ENCODE data around the gene SLC11A1.
A peak's percentile ranks its signal among the peaks of the same experiment; 100 is the strongest.

SLC11A1 gene

GRCh38 chr2:218354850-218355443 lies 27.1 kb upstream of the SLC11A1 start:
- H3K36me3 Mint-ChIP-seq (ENCODE audit: low read depth), result no peaks in the 10 kb centered on the region
- H3K4me3 Mint-ChIP-seq, result no peak overlapping the region
- no peak overlapping the region for H3K27ac Mint-ChIP-seq
- H3K4me1 Mint-ChIP-seq (ENCODE audit: low read depth), result peaks cover 1% of the 10 kb centered on the region
- peaks cover 4% of the 10 kb centered on the region for H3K27me3 Mint-ChIP-seq (ENCODE audit: low read depth)
- DNase-seq (ENCODE audit: low spot score), result no peak
- peaks cover 7% of the 10 kb centered on the region for H3K9me3 Mint-ChIP-seq

DNA sequence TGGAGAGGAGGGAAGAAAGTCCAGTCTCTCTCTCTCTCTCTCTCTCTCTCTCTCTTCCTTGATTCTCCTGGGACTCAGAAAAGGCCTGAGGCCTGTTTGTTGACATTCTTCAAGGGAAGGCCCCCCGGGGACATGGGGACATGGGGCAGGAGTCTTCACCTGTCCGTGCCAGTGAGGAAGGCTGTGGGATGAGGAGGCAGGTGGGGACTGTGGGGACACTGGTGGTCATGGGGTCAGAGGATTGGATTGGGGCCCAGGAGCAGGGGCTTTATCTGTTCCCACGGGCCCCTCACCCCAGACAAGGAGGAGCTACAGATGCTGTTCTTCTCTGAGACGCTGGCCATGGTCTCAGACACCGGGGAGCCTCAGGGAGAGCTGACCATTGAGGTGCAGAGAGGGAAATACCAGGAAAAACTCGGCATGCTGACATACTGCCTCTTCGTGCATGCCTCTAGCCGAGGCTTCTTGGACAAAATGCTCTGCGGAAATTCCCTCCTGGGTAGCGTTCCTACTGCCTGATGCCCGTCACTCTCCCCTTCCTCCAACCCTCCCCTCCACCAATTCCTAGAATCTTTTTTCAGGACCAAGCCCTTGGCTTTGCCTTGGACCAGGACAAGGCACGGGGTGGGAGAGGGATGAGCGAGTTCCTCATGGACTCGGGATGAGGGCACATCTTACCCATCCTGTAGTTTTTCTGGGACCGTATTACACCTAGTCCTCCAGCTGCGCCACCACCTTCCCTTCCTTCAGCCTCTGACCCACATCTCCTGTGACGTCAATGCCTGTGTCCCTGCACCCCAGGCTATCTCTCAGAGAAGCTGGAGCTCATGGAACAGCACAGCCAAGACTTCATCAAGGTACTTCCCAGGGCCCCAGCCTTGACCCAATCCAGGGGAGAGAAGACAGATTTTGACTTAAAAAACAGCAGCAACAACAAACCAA lies 24.6 kb upstream of the SLC11A1 start:
- H3K9me3 Mint-ChIP-seq, result no peaks in the 10 kb centered on the region
- no peaks in the 10 kb centered on the region for H3K27me3 Mint-ChIP-seq (ENCODE audit: low read depth)
- no peak for DNase-seq (ENCODE audit: low spot score)
- H3K27ac Mint-ChIP-seq, result no peak overlapping the region
- no peaks in the 10 kb centered on the region for H3K36me3 Mint-ChIP-seq (ENCODE audit: low read depth)
- peaks cover 1% of the 10 kb centered on the region for H3K4me1 Mint-ChIP-seq (ENCODE audit: low read depth)
- no peak overlapping the region for H3K4me3 Mint-ChIP-seq

GRCh38 chr2:218360453-218360852 lies 21.6 kb upstream of the SLC11A1 start:
- peaks cover 6% of the 10 kb centered on the region for H3K4me1 Mint-ChIP-seq (ENCODE audit: low read depth)
- no peak overlapping the region for H3K27ac Mint-ChIP-seq
- H3K9me3 Mint-ChIP-seq, result no peaks in the 10 kb centered on the region
- DNase-seq (ENCODE audit: low spot score), result no peak
- no peak overlapping the region for H3K4me3 Mint-ChIP-seq
- no peaks in the 10 kb centered on the region for H3K36me3 Mint-ChIP-seq (ENCODE audit: low read depth)
- H3K27me3 Mint-ChIP-seq (ENCODE audit: low read depth), result peaks cover 3% of the 10 kb centered on the region

- Mint-ChIP-seq H3K36me3 (ENCODE audit: low read depth) (no peaks in the 10 kb centered on the region), H3K4me1 (ENCODE audit: low read depth) (peaks cover 12% of the 10 kb centered on the region), H3K27me3 (ENCODE audit: low read depth) (peaks cover 3% of the 10 kb centered on the region), H3K27ac (no peak overlapping the region), H3K9me3 (no peaks in the 10 kb centered on the region), H3K4me3 (no peak overlapping the region)
- no peak for DNase-seq (ENCODE audit: low spot score)
Measured at GRCh38 chr2:218362606-218363005, 19.5 kb upstream of the SLC11A1 start.

DNA sequence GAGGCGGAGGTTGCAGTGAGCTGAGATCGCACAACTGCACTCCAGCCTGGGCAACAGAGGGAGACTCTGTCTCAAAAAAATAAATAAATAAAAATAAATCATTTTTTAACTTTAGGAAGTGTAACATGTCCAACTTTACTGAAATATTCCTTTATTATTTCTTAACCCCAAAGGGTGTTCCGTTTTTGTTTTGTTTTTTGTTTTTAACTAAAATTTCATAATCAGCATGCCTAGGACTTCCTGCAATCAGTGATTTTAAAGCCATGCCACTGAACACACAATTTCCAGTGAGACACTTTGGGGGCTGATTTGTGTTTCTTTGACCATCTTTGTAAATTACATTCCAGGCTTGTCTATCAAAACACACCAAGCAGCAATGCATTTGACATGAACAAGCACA lies 18.3 kb upstream of the SLC11A1 start:
- Mint-ChIP-seq H3K27me3 (ENCODE audit: low read depth) (peaks cover 3% of the 10 kb centered on the region), H3K4me1 (ENCODE audit: low read depth) (peaks cover 17% of the 10 kb centered on the region), H3K36me3 (ENCODE audit: low read depth) (no peaks in the 10 kb centered on the region), H3K4me3 (no peak overlapping the region), H3K27ac (no peak overlapping the region), H3K9me3 (no peaks in the 10 kb centered on the region)
- DNase-seq (ENCODE audit: low spot score), result no peak

DNA sequence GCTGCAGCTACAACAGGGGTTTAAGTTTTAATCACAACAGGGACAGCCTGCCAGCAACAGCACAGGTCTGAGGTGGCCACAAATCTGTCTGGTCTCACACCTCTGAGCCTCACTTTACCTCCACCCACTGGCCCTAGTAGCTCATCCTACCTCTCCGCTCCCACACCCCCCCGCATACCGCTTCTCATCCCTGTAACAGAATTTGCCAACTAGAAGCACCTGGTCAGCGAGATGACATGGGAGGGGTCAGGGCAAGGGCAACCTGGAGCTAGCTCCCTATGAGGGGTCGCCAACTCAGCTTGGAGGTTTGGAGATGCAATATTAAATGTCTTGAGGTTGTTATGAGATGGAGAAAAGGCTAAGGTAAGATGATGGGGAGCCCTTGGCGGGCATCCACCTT lies 17.9 kb upstream of the SLC11A1 start:
- no peak for DNase-seq (ENCODE audit: low spot score)
- Mint-ChIP-seq H3K27me3 (ENCODE audit: low read depth) (peaks cover 3% of the 10 kb centered on the region), H3K4me3 (no peak overlapping the region), H3K27ac (no peak overlapping the region), H3K4me1 (ENCODE audit: low read depth) (peaks cover 20% of the 10 kb centered on the region), H3K9me3 (no peaks in the 10 kb centered on the region), H3K36me3 (ENCODE audit: low read depth) (no peaks in the 10 kb centered on the region)

DNA sequence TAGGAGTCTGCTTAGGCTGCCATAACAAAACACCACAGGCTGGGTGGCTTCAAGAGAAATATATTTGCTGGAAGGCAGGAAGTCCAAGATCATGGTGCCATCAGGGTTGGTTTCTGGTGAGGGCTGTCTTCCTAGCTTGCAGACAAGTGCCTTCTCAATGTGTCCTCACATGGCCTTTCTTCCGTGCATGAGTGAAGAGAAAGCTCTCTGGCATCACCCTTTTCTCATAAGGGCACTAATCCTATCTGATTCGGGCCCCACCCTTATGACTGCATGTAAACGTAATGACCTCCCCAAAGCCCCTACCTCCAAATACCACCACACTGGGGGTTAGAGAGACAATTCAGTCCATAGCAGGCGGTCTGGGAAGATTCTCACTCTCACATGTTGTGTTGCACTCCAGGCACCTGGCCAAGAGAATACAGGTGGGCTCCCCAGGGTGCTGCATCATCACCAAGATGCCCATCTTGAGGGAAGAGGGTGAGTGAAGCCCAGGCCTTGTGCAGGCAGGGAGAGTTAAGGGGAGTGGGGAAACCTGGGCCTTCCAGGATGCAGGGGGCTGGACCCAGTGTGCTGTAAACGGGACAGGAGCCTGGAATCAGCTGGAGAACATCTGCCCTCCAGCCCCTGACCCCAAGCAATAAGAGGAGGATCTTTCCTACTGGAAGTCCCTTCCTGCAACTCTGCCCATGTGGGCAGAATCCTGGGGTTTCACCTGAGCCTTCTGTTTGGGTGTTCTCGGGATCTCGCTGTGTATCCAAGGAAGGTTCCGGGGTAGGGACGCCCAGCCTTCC lies 15.3 kb upstream of the SLC11A1 start:
- H3K9me3 Mint-ChIP-seq, result no peaks in the 10 kb centered on the region
- H3K4me3 Mint-ChIP-seq, result peak overlapping the region; percentile 69
- no peak for DNase-seq (ENCODE audit: low spot score)
- H3K36me3 Mint-ChIP-seq (ENCODE audit: low read depth), result no peaks in the 10 kb centered on the region
- peak overlapping the region; percentile 63 for H3K27ac Mint-ChIP-seq
- peaks cover 29% of the 10 kb centered on the region for H3K4me1 Mint-ChIP-seq (ENCODE audit: low read depth)
- peaks cover 12% of the 10 kb centered on the region for H3K27me3 Mint-ChIP-seq (ENCODE audit: low read depth)

DNA sequence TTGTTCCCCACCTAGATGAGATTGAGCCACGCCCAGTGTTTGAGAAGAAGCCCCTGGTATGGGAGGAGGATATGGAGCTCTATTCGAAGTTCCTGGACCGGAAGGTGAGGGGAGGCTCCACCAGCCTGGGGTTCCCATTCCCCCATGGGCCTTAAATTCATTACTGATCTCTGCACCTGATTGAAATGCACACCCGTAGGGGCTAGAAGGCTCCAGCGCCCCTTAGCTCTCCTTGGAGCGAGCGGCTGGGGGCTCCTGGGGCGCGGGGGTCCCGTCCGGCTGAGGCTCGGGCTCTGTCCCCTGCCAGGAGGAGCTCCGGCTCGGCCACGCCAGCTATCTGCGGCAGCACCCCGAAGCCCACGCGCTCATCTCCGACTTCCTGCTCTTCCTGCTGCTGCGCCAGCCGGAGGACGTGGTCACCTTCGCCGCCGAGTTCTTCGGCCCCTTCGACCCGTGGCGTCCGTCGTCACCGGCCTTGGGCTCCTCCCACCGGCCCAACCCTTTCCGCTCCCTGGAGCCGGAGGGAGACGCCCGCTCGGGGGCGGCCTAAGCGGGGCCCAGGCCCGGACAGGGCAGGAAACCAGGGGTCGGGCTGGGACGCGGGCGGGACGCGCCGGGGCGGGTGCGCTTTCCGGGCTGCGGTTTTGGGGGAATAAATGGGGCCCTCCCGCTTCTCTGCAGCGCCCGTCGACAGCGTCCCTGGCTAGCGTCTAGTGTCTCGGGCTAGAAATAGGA lies 14.5 kb upstream of the SLC11A1 start:
- Mint-ChIP-seq H3K27me3 (ENCODE audit: low read depth) (peaks cover 12% of the 10 kb centered on the region), H3K4me1 (ENCODE audit: low read depth) (peaks cover 29% of the 10 kb centered on the region), H3K9me3 (no peaks in the 10 kb centered on the region), H3K36me3 (ENCODE audit: low read depth) (no peaks in the 10 kb centered on the region), H3K4me3 (peak overlapping the region; percentile 69), H3K27ac (peak overlapping the region; percentile 84)
- DNase-seq (ENCODE audit: low spot score), result peak; percentile 83

GRCh38 chr2:218368150-218368528 lies 13.9 kb upstream of the SLC11A1 start:
- peak overlapping the region; percentile 84 for H3K27ac Mint-ChIP-seq

GRCh38 chr2:218368621-218369153 lies 13.4 kb upstream of the SLC11A1 start:
- no peak overlapping the region for H3K27ac Mint-ChIP-seq
- DNase-seq (ENCODE audit: low spot score), result no peak

More at GRCh38 chr2:218368150-218368528, 13.9 kb upstream of the SLC11A1 start:
- peaks cover 27% of the 10 kb centered on the region for H3K4me1 Mint-ChIP-seq (ENCODE audit: low read depth)
- peaks cover 12% of the 10 kb centered on the region for H3K27me3 Mint-ChIP-seq (ENCODE audit: low read depth)
- no peaks in the 10 kb centered on the region for H3K9me3 Mint-ChIP-seq
- H3K4me3 Mint-ChIP-seq, result peak overlapping the region; percentile 69
- no peaks in the 10 kb centered on the region for H3K36me3 Mint-ChIP-seq (ENCODE audit: low read depth)
- DNase-seq (ENCODE audit: low spot score), result no peak

DNA sequence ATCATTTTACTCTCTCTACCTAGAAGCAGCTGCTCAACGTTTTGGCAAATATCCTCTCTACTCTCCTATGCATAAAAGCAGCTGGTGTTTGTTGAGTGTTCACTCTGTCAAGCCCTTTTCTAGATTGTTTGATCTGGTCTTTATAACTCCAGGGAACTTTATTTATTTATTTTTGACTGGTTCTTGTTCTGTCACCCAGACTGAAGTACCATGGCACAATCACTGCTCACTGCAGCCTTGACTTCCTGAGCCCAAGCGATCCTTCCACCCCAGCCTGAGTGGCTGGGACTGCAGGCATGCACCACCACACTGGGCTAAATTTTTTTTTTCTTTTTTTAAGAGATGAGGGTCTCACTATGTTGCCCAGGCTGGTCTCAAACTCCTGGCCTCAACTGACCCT lies 12.7 kb upstream of the SLC11A1 start:
- Mint-ChIP-seq H3K27ac (no peak overlapping the region), H3K4me3 (no peak overlapping the region), H3K4me1 (ENCODE audit: low read depth) (peaks cover 27% of the 10 kb centered on the region), H3K36me3 (ENCODE audit: low read depth) (no peaks in the 10 kb centered on the region), H3K9me3 (no peaks in the 10 kb centered on the region), H3K27me3 (ENCODE audit: low read depth) (peaks cover 12% of the 10 kb centered on the region)
- no peak for DNase-seq (ENCODE audit: low spot score)

More at GRCh38 chr2:218368621-218369153, 13.4 kb upstream of the SLC11A1 start:
- Mint-ChIP-seq H3K36me3 (ENCODE audit: low read depth) (no peaks in the 10 kb centered on the region), H3K27me3 (ENCODE audit: low read depth) (peaks cover 12% of the 10 kb centered on the region), H3K4me3 (peak overlapping the region; percentile 69), H3K9me3 (no peaks in the 10 kb centered on the region), H3K4me1 (ENCODE audit: low read depth) (peaks cover 27% of the 10 kb centered on the region)

DNA sequence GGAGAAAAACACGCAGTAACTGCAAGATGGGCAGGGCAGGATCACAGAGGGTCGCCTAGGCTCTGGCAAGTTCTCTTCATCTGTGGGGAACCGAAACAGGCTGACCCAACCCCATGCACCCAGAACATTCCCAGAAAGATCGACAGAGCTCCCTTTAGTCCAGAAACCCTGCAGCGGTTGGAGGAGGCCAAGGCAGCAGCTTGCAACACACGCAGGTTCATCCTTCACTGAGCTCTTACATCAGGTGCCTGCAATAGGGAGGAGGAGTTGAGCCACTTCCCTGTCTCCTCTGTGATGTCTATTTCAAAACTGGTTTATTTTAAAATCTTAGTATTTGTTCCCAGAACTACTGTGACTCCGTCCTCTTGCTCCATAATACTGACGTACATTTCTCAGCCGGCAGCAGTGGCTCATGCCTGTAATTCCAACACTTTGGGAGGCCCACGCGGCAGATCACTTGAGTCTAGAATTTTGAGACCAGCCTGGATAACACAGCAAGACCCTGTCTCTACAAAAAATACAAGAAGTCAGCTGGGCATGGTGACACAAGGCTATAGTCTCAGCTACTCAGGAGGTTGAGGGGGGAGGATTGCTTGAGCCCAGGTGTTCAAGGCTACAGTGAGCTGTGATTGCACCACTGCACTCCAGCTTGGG lies 11.5 kb upstream of the SLC11A1 start:
- Mint-ChIP-seq H3K4me1 (ENCODE audit: low read depth) (peaks cover 23% of the 10 kb centered on the region), H3K36me3 (ENCODE audit: low read depth) (no peaks in the 10 kb centered on the region), H3K4me3 (no peak overlapping the region), H3K27me3 (ENCODE audit: low read depth) (peaks cover 9% of the 10 kb centered on the region), H3K27ac (no peak overlapping the region), H3K9me3 (no peaks in the 10 kb centered on the region)
- no peak for DNase-seq (ENCODE audit: low spot score)

DNA sequence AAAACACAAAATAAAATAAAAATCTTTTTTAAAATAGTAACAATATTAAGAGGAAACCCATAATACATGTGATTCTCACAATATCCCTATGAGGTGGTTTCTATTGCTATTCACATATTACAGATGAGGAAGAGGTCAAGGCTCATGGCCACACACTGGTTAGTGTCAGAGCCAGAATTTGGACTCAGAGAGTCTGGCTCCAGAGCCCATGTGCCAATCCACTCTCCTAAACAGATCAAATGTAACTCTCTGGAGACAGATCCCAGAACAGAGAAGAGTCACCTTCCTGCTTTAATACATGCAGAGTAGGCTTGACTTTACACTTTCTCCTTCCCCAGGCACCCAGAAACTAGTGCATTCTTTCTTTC lies 10.1 kb upstream of the SLC11A1 start:
- Mint-ChIP-seq H3K27ac (no peak overlapping the region), H3K4me1 (ENCODE audit: low read depth) (peaks cover 20% of the 10 kb centered on the region), H3K27me3 (ENCODE audit: low read depth) (peaks cover 9% of the 10 kb centered on the region), H3K9me3 (no peaks in the 10 kb centered on the region), H3K4me3 (no peak overlapping the region), H3K36me3 (ENCODE audit: low read depth) (no peaks in the 10 kb centered on the region)
- DNase-seq (ENCODE audit: low spot score), result no peak

All from T-helper 2 cell treated with Interferon-gamma antibody and Interleukin-4, amounts not matched to agents 5 μg/mL and 100 μg/mL, for 36 hours (primary cell).